LNCAP (cell line): ENCODE measurements around the gene RIMKLB.

Source experiments
- TF ChIP-seq, protein P1 (sequence below): fragments of 450-650 bp; IDR thresholded peaks from 2 replicates; pipeline ENCODE4 v1.5.1; 2017; ENCODE audit warnings: mild to moderate bottlenecking

The RIMKLB gene

DNA sequence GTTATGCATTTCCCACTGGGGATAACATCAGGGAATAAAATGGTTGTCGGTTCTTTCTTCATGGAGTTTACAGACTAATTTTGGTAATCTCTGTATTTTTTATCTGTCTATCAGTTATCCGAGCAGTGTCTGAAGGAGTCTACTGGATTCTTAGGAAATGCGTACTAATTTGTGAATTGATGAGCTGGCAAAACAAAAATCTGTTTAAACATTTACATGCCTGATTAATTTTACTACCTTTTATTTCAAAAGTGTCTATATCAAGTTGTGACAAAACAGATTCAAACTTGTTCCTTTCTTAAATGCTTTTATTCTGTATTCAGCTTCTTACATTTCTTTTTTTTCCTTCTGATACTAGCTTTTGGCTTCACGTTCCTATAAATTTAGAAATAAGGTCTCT, 4.4 kb downstream of the RIMKLB start:
- TF ChIP-seq, protein P1, sequence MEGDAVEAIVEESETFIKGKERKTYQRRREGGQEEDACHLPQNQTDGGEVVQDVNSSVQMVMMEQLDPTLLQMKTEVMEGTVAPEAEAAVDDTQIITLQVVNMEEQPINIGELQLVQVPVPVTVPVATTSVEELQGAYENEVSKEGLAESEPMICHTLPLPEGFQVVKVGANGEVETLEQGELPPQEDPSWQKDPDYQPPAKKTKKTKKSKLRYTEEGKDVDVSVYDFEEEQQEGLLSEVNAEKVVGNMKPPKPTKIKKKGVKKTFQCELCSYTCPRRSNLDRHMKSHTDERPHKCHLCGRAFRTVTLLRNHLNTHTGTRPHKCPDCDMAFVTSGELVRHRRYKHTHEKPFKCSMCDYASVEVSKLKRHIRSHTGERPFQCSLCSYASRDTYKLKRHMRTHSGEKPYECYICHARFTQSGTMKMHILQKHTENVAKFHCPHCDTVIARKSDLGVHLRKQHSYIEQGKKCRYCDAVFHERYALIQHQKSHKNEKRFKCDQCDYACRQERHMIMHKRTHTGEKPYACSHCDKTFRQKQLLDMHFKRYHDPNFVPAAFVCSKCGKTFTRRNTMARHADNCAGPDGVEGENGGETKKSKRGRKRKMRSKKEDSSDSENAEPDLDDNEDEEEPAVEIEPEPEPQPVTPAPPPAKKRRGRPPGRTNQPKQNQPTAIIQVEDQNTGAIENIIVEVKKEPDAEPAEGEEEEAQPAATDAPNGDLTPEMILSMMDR: no peak

DNA sequence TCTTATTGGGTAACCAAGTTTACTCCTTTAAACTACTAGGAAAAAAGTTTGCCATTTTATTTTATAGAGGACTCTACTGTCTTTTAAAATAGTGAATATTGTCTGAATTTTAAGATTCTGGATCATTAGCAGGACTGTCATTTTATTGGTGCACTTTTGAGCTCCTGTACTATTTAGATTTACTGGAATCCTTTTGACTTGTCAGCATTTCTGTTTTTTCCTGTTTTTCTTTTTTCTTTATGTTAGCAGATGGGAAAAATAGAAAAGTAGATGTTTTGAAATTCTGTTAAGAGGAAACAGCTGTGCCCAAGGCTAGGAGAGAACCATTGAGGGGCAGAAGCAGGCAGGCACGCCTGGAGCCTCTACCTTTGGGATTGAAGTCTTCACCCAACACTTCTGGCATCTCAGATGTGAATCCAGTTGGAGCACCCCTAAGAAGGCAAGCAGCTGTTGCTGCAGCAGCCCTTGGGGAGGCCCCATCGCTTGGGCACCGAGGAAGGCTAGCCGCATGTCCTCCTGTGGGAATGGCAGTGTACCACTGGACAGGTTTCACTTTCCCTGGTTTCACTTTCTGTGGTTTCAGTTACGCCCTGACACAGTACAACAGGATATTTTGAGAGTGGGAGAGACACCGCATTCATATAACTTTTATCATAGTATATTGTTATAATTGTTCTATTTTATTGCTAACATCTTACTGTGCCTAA, 11.5 kb downstream of the RIMKLB start:
- TF ChIP-seq, protein P1: no peak

GRCh38 chr12:8712572-8712971, 14.8 kb downstream of the RIMKLB start:
- TF ChIP-seq, protein P1: no peak

DNA sequence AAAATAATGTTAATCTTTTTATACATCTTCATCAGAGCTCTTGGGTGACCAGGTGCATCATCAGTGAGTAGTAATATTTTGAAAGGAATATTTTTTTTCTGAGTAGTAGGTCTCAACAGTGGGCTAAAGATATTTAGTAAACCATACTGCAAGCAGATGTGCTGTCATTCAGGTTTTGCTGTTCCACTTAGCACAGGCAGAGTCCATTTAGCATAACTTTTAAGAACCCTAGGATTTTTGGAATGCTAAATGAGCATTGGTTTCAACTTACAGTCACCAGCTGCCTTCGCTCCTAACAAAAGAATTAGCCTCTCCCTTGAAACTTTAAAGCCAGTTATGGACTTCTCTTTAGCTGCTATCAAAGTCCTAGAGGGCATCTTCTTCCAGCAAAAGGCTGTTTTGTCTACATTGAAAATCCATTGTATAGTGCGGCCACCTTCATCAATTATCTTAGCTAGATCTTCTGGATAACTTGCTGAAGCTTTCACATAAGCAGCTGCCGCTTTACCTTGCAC, 24.6 kb downstream of the RIMKLB start:
- TF ChIP-seq, protein P1: no peak

DNA sequence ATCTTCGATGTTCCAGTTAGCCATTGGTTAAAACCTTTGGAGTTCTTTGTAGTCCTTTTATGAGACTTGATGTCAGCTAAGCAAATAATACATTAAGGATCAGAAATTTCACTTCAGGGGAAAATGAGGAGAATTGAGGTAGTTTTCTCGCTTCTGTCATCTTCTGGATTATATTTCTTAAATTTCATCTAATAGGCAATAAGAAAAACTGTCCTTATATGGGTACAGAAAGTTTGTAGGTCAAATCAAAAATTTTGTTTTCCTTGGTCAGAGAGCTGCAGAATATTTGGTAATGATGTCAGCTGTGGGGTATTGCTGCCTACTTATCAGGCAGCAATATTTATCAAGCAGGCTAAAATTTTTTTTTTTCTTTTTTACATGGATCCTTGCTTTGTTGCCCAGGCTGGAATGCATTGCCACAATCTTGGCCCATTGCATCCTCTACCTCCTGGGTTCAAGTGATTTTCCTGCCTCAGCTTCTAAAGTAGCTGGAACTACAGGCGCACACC, 37.1 kb downstream of the RIMKLB start:
- TF ChIP-seq, protein P1: no peak

- TF ChIP-seq, protein P1: no peak
Measured at GRCh38 chr12:8742501-8742900, 44.7 kb downstream of the RIMKLB start.

DNA sequence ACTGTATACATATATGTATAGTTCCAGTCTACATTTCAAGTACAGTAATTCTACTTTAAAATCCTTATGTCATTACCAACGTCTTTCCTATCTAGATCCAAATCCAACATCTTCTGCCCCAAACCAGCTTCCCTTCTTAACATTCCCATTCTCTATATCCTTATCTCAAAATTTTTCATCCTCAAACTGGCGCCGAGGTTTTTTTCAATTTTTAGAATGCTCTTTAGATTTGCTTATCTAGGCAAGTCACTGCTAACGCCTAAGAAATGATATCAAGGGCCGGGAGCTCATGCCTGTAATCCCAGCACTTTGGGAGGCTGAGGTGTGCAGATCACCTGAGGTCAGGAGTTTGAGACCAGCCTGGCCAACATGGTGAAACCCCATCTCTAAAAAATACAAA, 48.3 kb downstream of the RIMKLB start:
- TF ChIP-seq, protein P1: no peak
